ENCODE measurements around the gene PPP1R1B.

The PPP1R1B gene

GRCh38 chr17:39633570-39634183, 6.9 kb downstream of the PPP1R1B start:
- no peak for DNase-seq (ENCODE audit: low read depth in 2 of 2)

- no peak for DNase-seq (ENCODE audit: low read depth in 2 of 2)
Measured at GRCh38 chr17:39634384-39634871, 7.7 kb downstream of the PPP1R1B start.

GRCh38 chr17:39635614-39636176, 8.9 kb downstream of the PPP1R1B start:
- no peak for DNase-seq (ENCODE audit: low read depth in 2 of 2)

- no peak for DNase-seq (ENCODE audit: low read depth in 2 of 2)
Measured at GRCh38 chr17:39636587-39636926, 9.8 kb downstream of the PPP1R1B start.

- DNase-seq (ENCODE audit: low read depth in 2 of 2): peak; percentile 88 to 91
Measured at GRCh38 chr17:39636927-39637736, 10.4 kb downstream of the PPP1R1B start, which contains the start of gene STARD3. STARD3 (plus strand) TSS chr17:39637144; CDS start chr17:39653532, 16,388 bp downstream.

- DNase-seq (ENCODE audit: low read depth in 2 of 2): no peak
Measured at GRCh38 chr17:39638317-39638716, 11.6 kb downstream of the PPP1R1B start.

- DNase-seq (ENCODE audit: low read depth in 2 of 2): no peak
Measured at GRCh38 chr17:39639043-39639442, 12.3 kb downstream of the PPP1R1B start.

GRCh38 chr17:39639566-39640458, 13.1 kb downstream of the PPP1R1B start:
- DNase-seq (ENCODE audit: low read depth in 2 of 2): no peak

- DNase-seq (ENCODE audit: low read depth in 2 of 2): no peak
Measured at GRCh38 chr17:39640591-39641031, 13.9 kb downstream of the PPP1R1B start.

- no peak for DNase-seq (ENCODE audit: low read depth in 2 of 2)
Measured at GRCh38 chr17:39641097-39641496, 14.3 kb downstream of the PPP1R1B start.

GRCh38 chr17:39641883-39642282, 15.1 kb downstream of the PPP1R1B start:
- DNase-seq (ENCODE audit: low read depth in 2 of 2): no peak

- no peak for DNase-seq (ENCODE audit: low read depth in 2 of 2)
Measured at GRCh38 chr17:39642291-39643074, 15.7 kb downstream of the PPP1R1B start.

- no peak for DNase-seq (ENCODE audit: low read depth in 2 of 2)
Measured at GRCh38 chr17:39643271-39643670, 16.5 kb downstream of the PPP1R1B start.

- DNase-seq (ENCODE audit: low read depth in 2 of 2): no peak
Measured at GRCh38 chr17:39647256-39647655, 20.5 kb downstream of the PPP1R1B start.

- DNase-seq (ENCODE audit: low read depth in 2 of 2): no peak
Measured at GRCh38 chr17:39648616-39649366, 22.0 kb downstream of the PPP1R1B start.

- no peak for DNase-seq (ENCODE audit: low read depth in 2 of 2)
Measured at GRCh38 chr17:39650121-39650579, 23.4 kb downstream of the PPP1R1B start.

- DNase-seq (ENCODE audit: low read depth in 2 of 2): no peak
Measured at GRCh38 chr17:39651923-39652586, 25.3 kb downstream of the PPP1R1B start.

- no peak for DNase-seq (ENCODE audit: low read depth in 2 of 2)
Measured at GRCh38 chr17:39652587-39653315, 26.0 kb downstream of the PPP1R1B start.

- no peak for DNase-seq (ENCODE audit: low read depth in 2 of 2)
Measured at GRCh38 chr17:39653316-39653661, 26.5 kb downstream of the PPP1R1B start.
